GM19025 (cell line): ENCODE measurements around the gene NAP1L1.
"Not testable (repeated sequence)": the region's sequence is repeated elsewhere in the genome, so short reads cannot be mapped to it uniquely, and the experiment has no call there.

Experiments
- ATAC-seq: cut with Tn5 transposase; IDR thresholded peaks from one replicate; pipeline ENCODE4 v1.9.1; 2021; ENCODE audit warnings: mild to moderate bottlenecking, low read depth, moderate library complexity; ENCODE audit not compliant: unreplicated experiment

NAP1L1 gene

GRCh38 chr12:75996861-75997447, 87.5 kb downstream of the NAP1L1 start:
- ATAC-seq, result no peak

DNA sequence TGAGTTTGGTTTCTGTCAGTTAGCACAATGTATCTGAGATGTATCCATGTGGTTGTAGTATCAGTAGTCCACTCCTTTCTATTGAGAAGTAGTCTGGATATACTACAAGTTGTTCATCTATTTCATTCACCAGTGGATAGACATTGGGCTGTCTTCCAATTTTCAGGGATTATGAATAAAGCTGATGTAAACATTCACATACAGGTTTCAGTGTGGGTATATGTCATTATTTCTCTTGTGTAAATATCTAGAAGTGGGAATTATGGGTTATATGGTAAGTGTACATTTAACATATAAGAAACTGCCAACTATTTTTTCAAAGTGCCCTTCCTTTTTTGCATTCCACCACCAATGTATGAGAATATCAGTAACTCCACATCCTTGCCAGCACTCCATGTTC, 88.8 kb downstream of the NAP1L1 start:
- no peak for ATAC-seq

GRCh38 chr12:75994069-75994740, 90.3 kb downstream of the NAP1L1 start:
- ATAC-seq, result no peak

- ATAC-seq, result no peak
Observed at GRCh38 chr12:75991753-75992152, 92.7 kb downstream of the NAP1L1 start.

DNA sequence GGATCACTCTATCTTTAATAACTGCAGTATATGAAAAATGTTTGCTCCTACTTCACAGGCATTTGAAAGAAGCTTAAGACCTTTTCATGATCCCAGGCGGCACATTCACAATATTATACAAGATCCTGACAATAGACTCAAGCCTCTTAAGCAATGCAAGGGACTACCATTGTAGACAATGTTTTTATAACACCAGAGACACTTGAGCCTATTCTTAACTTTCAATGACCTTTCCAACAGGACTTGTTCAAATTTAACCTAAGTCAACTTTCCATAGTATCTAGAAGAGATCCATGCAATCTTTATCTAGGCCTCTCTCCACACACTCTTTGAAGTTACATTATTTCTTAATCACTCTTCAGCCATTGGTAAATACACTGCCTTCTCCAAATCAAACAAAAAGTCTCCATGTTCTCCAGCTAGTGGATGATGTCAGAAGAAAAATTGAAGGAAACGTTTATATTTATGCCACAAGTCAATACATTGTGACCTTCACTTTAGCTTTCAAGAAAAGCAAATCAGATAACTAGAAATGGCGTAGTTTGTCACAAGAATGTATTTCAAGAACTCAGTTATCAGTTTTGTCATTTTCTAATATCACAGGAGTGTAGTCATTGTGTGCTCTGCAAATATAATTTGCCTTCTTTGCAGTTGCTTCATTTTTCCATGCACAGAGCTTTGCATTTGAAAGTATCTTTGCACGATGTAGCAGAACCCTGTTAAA, 94.1 kb downstream of the NAP1L1 start:
- no peak for ATAC-seq

DNA sequence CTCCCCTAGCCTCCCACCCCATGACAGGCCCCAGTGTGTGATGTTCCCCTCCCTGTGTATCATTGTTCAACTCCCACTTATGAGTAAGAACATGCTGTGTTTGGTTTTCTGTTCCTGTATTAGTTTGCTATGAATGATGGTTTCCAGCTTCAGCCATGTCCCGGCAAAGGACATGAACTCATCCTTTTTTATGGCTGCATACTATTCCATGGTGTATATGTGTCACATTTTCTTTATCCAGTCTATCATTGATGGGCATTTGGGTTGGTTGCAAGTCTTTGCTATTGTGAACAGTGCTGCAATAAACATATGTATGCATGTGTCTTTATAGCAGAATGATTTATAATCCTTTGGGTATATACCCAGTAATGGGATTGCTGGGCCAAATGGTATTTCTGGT, 96.8 kb downstream of the NAP1L1 start:
- not testable (repeated sequence) for ATAC-seq
